GM19193 (cell line): Measurements from ENCODE around the gene DNTT.

Experiments
- POLR2A ChIP-seq: IDR thresholded peaks from 4 replicates; pipeline ENCODE4 v1.6.1; 2011; ENCODE audit not compliant: insufficient read depth, insufficient read length; ENCODE audit errors: extremely low read depth

DNTT gene

GRCh38 chr10:96288151-96288621, 16.0 kb upstream of the DNTT start:
- peak; percentile 9 for TF ChIP-seq POLR2A

DNA sequence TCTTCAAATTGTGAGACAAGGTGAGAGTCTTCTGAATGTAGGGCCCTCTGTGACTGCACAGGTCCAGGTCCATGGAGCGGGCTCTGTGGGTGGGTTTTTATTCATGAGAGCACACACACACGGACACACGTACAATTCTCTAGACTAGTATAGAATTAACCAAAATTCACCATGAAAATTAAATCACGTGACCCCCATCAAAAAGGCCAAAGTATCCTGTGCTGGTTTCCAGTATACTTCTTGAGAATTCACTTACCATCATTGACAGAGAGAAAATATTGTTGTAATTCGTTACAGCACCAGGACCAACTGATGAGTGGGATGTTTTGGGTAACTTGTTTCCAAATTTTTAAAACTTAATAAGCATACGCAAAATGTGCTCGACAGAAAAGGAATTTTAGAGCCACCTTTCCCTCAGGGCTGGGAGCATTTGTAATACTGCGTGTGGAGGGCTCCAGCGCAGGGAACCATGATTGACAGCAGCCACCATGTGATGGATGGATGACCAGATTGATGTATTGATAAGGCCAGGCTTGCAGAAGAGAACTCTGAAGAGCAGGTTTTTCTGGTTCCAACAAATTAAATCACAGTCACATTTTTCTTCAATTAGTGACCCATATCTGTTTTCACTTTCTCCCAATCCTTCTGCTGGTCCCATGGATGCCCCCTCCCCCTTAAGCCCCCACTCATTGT, 14.9 kb upstream of the DNTT start:
- TF ChIP-seq POLR2A, result no peak

DNA sequence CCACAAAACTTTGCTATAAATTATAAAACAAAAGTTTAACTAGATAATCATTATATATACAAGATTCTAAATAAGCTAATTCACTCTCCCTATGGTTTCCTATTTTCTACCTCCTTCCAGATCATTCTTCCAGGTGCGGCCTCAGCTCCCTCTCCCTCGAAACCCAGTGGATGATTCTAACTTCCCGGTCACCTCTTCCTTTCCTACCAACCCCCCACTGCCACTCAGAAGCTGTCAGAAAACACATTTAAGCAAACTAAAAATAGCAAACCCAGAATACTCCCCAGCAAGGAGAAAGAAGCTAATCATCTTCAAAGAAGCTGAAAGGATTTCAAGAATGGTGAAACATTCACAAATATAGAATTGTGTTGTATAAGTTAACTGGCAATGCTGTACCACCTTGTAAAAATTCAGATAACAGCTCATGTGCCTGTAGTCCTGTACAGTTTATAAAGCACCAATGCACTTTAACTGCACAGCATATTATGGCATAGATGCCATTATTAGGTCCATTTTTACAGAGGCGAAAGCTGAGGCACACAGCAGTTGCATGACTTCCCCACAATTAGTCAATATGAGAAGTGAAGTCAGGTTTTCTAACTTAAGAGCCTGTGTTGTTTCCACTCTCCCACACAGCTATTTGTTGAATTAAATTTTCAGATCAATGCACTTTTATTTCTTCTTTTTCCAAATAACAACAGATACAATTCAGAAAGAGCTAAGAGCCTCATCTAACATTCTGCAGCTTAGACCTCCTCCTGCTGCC, 13.7 kb upstream of the DNTT start:
- TF ChIP-seq POLR2A, result no peak

- no peak for TF ChIP-seq POLR2A
These were observed 11.0 kb upstream of the DNTT start for GRCh38 chr10:96292971-96293920.

DNA sequence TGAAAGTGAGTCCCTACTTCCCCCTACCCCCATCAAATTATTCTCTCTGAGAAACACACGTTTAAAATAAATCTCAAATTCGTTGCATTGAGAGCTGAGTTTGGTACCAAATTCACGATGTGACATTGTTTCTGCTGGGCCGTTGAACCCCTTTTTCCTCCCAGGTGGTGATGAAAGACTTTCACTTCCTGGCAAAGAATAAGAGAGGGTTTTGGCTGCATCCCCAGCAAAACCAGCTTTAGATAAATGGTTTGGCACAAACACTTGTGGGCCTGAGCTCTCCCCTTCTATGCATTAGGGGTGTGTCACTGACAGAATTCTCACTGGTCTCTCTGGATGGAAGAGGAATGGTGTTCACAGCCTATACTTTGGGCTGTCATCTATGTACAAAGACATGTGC, 8.8 kb upstream of the DNTT start:
- TF ChIP-seq POLR2A, result no peak

DNA sequence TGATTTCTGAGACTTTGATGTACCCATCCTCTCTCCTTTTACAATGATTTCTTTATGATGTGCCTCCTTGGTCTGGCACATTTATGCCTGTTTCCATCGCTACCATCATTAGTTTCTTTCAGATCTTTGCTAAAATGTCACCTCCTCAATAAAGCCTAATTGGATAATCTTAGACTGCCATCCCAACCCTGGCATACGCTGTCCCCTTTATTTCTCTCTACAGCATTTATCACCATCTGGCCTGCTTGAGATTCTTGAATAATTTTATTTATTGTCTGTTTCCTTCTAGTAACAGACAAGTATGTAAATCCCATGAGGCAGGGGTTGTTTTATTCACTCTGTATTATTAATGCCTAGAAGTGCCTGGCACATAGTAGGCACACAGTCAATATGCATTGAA, 6.7 kb upstream of the DNTT start:
- TF ChIP-seq POLR2A, result no peak

DNA sequence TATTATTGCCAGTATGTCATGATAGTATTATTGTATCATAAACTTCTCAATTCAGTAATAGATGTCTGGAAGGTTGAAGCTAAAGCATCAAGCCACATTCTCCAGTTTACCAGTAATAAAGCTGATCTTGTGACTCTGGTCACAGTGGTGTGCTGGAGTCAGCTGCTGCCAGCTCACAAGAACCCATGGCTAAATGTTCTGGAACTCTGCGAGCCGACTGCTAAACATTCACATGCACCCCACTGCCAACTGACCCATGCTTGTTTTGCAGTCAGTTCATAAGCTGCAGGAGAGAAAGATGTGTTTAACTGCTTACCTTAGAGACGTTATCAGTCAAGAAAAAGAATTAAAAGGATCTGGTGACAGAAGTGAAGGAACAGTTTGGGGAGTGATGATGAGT, 5.9 kb upstream of the DNTT start:
- no peak for TF ChIP-seq POLR2A

- TF ChIP-seq POLR2A, result no peak
These were observed 4.9 kb upstream of the DNTT start for GRCh38 chr10:96299383-96299782.

- no peak for TF ChIP-seq POLR2A
These were observed 2.6 kb upstream of the DNTT start for GRCh38 chr10:96301616-96302015.

DNA sequence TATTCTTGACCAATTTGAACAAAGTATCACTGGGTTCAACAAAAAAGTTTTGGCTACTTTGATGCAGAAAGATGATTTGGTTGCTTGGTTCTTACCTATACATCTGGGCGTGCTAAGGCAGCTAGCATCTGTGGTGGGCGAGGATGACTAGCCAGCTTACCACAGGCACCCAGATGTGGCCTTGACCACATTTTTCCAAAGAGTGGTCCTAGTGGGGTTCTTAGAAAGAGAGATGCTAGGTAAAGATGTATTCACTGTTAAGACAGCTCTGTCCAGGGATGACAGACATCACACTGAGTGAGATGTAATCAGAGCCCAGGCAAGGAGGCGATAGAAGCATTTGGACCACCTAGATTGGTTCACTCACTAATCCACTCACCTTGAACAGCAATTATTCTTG, 785 bp downstream of the DNTT start:
- TF ChIP-seq POLR2A, result no peak

DNA sequence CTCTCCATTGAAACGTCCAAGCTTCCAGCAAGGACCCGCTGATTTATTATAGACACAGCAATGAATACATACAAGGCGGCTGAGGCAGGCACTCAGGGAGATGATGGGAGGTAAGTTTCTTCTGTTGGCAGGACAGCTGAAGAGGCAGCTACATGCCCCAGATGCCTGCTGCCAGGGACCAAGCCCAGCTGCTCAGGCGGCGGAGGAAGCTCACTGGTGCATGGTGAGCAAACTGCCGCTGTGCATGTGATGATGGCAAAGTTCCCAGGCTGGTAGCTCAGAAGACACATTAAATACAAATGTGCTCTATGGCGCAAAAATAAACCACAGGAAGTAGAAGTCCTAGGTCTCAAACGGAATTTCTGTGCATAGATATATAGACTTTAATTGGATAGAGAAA, 2.3 kb downstream of the DNTT start:
- TF ChIP-seq POLR2A, result no peak

- no peak for TF ChIP-seq POLR2A
These were observed 5.5 kb downstream of the DNTT start for GRCh38 chr10:96309628-96310320.

DNA sequence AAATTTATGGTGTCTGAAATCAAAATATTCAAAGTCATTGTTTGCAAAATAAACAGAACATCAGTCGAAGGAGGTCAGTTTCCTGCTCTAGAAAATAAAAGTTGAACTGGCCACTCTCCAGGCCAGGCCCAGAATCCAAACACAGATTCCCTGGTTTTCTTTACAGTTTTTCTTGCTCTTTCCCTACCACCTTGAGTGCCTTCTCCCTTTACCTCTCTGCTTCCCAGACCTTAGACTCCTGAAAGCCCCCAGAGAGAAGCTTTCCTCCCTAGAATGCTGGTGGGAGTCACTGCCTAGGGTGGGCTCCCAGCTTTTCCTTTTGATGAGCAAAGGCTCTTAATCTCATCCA, 6.1 kb downstream of the DNTT start:
- no peak for TF ChIP-seq POLR2A

GRCh38 chr10:96311180-96311715, 7.0 kb downstream of the DNTT start:
- no peak for TF ChIP-seq POLR2A
